ENCODE results near the gene EXD3. TPM values are rescaled to one million over a fixed set of nuclear protein-coding genes. Genes with fewer than 3 reads are reported as not detected.

Gene EXD3
- total and polyA plus RNA-seq, 2 of the 4 experiments (the other 2 are of a cell fraction) = 1.1 to 7.4 TPM

DNA sequence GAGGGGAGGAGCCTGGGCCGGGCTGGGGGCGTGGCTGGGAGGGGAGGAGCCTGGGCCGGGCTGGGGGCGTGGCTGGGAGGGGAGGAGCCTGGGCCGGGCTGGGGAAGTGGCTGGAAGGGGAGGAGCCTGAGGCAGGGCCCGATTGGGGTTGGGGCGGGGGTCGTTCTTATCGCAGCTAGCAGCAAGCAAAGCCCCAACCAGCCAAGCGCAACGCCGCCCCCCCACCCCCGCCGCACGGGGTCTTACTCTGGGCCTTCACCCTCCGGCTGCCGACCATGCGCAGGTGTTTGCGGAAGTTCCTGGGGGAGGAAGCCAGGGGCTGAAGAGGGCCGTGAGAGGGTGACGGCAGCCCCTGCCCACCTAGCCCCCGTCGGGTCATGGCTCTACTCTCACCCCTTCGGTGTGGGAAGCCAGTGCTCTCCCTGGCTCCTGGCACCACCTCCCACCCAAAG, 31.2 kb upstream of the EXD3 start:
- ATAC-seq (ENCODE audit: low read depth) = peak; percentile 24
- H2AK5ac ChIP-seq (ENCODE audit: low read depth, low read length) = peak overlapping the region; percentile 50
- no peak overlapping the region for H2BK20ac ChIP-seq (ENCODE audit: low read depth, low read length)
- H3K4me2 ChIP-seq (ENCODE audit: low read depth, low read length) = no peak overlapping the region; the same call in 1 of the 2 replicates
- H3K18ac ChIP-seq (ENCODE audit: low read depth, low read length) = no peak overlapping the region
- no peak overlapping the region for H4K91ac ChIP-seq (ENCODE audit: insufficient read depth, low read depth, low read length)
- no peak for TF ChIP-seq ELK1 (IDR thresholded peaks at IDR 0.05; ENCODE audit: borderline replicate concordance, low read depth, low read length)
- TF ChIP-seq POLR2A (IDR thresholded peaks at IDR 0.05; ENCODE audit: low read depth, low read length) = no peak
- dilution Hi-C loops (cut with HindIII; ENCODE audit: low sequenced_read_pairs, unreplicated experiment) = no loop called here
- intact Hi-C loops (cut with micrococcal nuclease) = no loop called here
- H3K27ac ChIP-seq (ENCODE audit: insufficient read depth, low read length) = no peak overlapping the region
- no peak overlapping the region for H2BK120ac ChIP-seq (ENCODE audit: low read depth, low read length)
- no peak overlapping the region for H3K9ac ChIP-seq (ENCODE audit: low read depth, low read length)
- no peaks in the 10 kb centered on the region for H3K27me3 ChIP-seq (ENCODE audit: control insufficient read depth, insufficient read depth, low read length)
- H2BK15ac ChIP-seq (ENCODE audit: low read depth, low read length) = no peak overlapping the region
- H4K20me1 ChIP-seq (ENCODE audit: insufficient read depth, low read length) = peaks cover 37% of the 10 kb centered on the region
- DNase-seq = no peak
- peaks cover 6 to 42% of the 10 kb centered on the region in 2 experiments; a peak in 3 of 4 replicates for H3K79me1 ChIP-seq (ENCODE audit: low read depth in 1 of 2, low read length in 2 of 2)
- H3K4me3 ChIP-seq (ENCODE audit: insufficient read depth, low read depth, low read length) = no peak overlapping the region
- no peak overlapping the region for H3K14ac ChIP-seq (replicated peaks; ENCODE audit: low read depth, low read length)
- no peak overlapping the region for H3K23ac ChIP-seq (ENCODE audit: low read depth, low read length)
- in situ Hi-C loops (cut with MboI; ENCODE audit: low sequenced_read_pairs) = no loop called here
- peaks cover 20% of the 10 kb centered on the region for H3K4me1 ChIP-seq (ENCODE audit: control insufficient read depth, insufficient read depth, low read length)
- H3K9me1 ChIP-seq (ENCODE audit: insufficient read depth, low read length) = no peaks in the 10 kb centered on the region
- 50% methylated on average over 2 of the region's 24 CpGs; no CpG with 5 or more reads in 1 of the 2 experiments for WGBS, 2 experiments (ENCODE audit: extremely low coverage in 2 of 2, insufficient read length in 1 of 2)
- H4K5ac ChIP-seq (ENCODE audit: low read depth, low read length) = no peak overlapping the region
- no peaks in the 10 kb centered on the region for H3K9me3 ChIP-seq (ENCODE audit: control insufficient read depth, insufficient read depth, low read length)
- peaks cover 40% of the 10 kb centered on the region for H3K36me3 ChIP-seq (ENCODE audit: control insufficient read depth, insufficient read depth, low read length)
- POLR2A ChIA-PET (ENCODE audit: unreplicated experiment) = no interaction called here
- no peak overlapping the region for H3K4ac ChIP-seq (ENCODE audit: low read depth, low read length)
- no peak overlapping the region for H3K56ac ChIP-seq (ENCODE audit: extremely low read depth, insufficient read depth, low read length)
- CTCF ChIA-PET = interaction anchor here (1.1 kb wide), 1 partner anchor 9 kb away, joined by 3 read pairs; no protein-coding TSS in a partner anchor
- H2AK9ac ChIP-seq (replicated peaks; ENCODE audit: low read depth, low read length, poor library complexity) = no peak overlapping the region
- no peak overlapping the region for H2BK5ac ChIP-seq (ENCODE audit: low read depth, low read length, poor library complexity, severe bottlenecking)
- peak overlapping the region in 1 of 2 experiments; percentile 2; a peak in 1 of 4 replicates for H4K8ac ChIP-seq (ENCODE audit: low read depth in 2 of 2, low read length in 2 of 2)
- peak overlapping the region; percentile 63 for H2AFZ ChIP-seq (replicated peaks; ENCODE audit: low read length, poor library complexity)
- BruUV-seq (replicated peaks) = no TSS peak

All from IMR-90 (cell line).